DOHH2 (cell line): ENCODE data around the gene AKAP7.

ENCODE experiments used
- EZH2phosphoT487 ChIP-seq: fragments of 200-600 bp; sonication (generic); IDR thresholded peaks from 2 replicates; pipeline ENCODE4 v1.6.1; 2017; ENCODE audit warnings: borderline replicate concordance, mild to moderate bottlenecking, antibody characterized with exemption, low read length, moderate library complexity, mixed read lengths
- TF ChIP-seq, protein P1 (sequence below): fragments of 200-600 bp; sonication (generic); IDR thresholded peaks from one replicate; pipeline ENCODE4 v1.5.1; 2014; ENCODE audit warnings: antibody characterized with exemption, mild to moderate bottlenecking, low read depth, low read length; ENCODE audit not compliant: poor library complexity, severe bottlenecking

- TF ChIP-seq, protein P1, sequence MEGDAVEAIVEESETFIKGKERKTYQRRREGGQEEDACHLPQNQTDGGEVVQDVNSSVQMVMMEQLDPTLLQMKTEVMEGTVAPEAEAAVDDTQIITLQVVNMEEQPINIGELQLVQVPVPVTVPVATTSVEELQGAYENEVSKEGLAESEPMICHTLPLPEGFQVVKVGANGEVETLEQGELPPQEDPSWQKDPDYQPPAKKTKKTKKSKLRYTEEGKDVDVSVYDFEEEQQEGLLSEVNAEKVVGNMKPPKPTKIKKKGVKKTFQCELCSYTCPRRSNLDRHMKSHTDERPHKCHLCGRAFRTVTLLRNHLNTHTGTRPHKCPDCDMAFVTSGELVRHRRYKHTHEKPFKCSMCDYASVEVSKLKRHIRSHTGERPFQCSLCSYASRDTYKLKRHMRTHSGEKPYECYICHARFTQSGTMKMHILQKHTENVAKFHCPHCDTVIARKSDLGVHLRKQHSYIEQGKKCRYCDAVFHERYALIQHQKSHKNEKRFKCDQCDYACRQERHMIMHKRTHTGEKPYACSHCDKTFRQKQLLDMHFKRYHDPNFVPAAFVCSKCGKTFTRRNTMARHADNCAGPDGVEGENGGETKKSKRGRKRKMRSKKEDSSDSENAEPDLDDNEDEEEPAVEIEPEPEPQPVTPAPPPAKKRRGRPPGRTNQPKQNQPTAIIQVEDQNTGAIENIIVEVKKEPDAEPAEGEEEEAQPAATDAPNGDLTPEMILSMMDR: no peak
- TF ChIP-seq EZH2phosphoT487: no peak
These were observed 2.9 kb upstream of the AKAP7 start for GRCh38 chr6:131132360-131132759.
